Measurements from ENCODE around the gene MTMR8. TPM values are rescaled to one million over a fixed set of nuclear protein-coding genes. Genes with fewer than 3 reads are reported as not detected.
A peak's percentile ranks its signal among the peaks of the same experiment; 100 is the strongest.
"Not testable (repeated sequence)": the region's sequence is repeated elsewhere in the genome, so short reads cannot be mapped to it uniquely, and the experiment has no call there.

MTMR8 gene
- total RNA-seq, 1 experiment from 2014 or later = 3.0 TPM

GRCh38 chrX:64395568-64395929 is 297 bp upstream of the MTMR8 start:
- H3K27me3 Mint-ChIP-seq (ENCODE audit: unreplicated experiment) = no peaks in the 10 kb centered on the region
- CTCF ChIA-PET = no interaction called here
- peaks cover 9% of the 10 kb centered on the region for H3K4me1 Mint-ChIP-seq (ENCODE audit: low read depth, unreplicated experiment)
- H3K27ac Mint-ChIP-seq (ENCODE audit: unreplicated experiment) = peak overlapping the region; percentile 82
- BruUV-seq (replicated peaks) = no TSS peak
- peak overlapping the region; percentile 95 for H3K4me3 Mint-ChIP-seq (ENCODE audit: low read depth, unreplicated experiment)
- intact Hi-C loops (cut with micrococcal nuclease; ENCODE audit: unreplicated experiment) = no loop called here
- TF ChIP-seq, protein P1, sequence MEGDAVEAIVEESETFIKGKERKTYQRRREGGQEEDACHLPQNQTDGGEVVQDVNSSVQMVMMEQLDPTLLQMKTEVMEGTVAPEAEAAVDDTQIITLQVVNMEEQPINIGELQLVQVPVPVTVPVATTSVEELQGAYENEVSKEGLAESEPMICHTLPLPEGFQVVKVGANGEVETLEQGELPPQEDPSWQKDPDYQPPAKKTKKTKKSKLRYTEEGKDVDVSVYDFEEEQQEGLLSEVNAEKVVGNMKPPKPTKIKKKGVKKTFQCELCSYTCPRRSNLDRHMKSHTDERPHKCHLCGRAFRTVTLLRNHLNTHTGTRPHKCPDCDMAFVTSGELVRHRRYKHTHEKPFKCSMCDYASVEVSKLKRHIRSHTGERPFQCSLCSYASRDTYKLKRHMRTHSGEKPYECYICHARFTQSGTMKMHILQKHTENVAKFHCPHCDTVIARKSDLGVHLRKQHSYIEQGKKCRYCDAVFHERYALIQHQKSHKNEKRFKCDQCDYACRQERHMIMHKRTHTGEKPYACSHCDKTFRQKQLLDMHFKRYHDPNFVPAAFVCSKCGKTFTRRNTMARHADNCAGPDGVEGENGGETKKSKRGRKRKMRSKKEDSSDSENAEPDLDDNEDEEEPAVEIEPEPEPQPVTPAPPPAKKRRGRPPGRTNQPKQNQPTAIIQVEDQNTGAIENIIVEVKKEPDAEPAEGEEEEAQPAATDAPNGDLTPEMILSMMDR (IDR thresholded peaks at IDR 0.05; ENCODE audit: unreplicated experiment) = no peak
- no peak for DNase-seq
- peaks cover 8% of the 10 kb centered on the region for H3K9me3 Mint-ChIP-seq (ENCODE audit: low read depth, unreplicated experiment)
- peaks cover 14% of the 10 kb centered on the region for H3K36me3 Mint-ChIP-seq (ENCODE audit: insufficient read depth, unreplicated experiment)

DNA sequence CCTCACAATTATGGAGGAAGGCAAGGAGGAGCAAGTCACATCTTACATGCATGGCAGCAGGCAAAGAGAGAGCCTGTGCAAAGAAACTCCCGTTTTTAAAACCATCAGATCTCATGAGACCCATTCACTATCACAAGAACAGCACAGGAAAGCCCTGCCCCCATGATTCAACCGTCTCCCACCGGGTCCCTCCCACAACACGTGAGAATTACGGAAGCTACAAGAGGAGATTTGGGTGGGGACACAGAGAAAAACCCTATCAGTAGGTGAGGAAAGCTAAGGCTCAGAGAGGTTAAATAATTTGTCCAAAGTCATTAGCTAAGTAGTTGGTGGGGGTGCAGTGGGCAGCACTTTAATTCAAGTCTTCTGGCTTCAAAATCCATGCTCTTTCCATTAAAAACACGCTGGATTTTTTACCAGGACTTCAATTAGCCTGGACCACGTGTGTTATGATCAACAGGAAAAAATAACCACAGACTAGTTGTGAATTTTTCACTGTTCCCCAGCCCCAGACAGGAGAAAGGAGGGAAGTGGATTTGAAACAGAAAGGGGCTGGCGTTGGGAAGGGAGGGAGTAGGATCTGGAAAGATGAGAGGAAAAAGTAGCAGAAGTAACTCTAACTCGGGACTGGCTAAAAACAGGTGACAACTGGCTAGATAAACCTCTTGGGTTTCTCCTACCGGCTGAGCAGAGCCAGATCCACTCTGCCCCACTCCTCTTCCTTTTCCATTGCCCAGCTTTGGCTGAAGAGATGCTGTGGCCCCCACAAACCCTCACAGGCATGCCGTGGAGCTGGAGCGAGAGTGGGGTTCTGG is 986 bp downstream of the MTMR8 start:
- TSS peak; percentile 47 for BruUV-seq (replicated peaks)
- no peak for DNase-seq
- H3K4me1 Mint-ChIP-seq (ENCODE audit: low read depth, unreplicated experiment) = peaks cover 9% of the 10 kb centered on the region
- CTCF ChIA-PET = no interaction called here
- TF ChIP-seq, protein P1 (IDR thresholded peaks at IDR 0.05; ENCODE audit: unreplicated experiment) = no peak
- H3K27me3 Mint-ChIP-seq (ENCODE audit: unreplicated experiment) = no peaks in the 10 kb centered on the region
- intact Hi-C loops (cut with micrococcal nuclease; ENCODE audit: unreplicated experiment) = no loop called here
- peak overlapping the region; percentile 95 for H3K4me3 Mint-ChIP-seq (ENCODE audit: low read depth, unreplicated experiment)
- peaks cover 8% of the 10 kb centered on the region for H3K9me3 Mint-ChIP-seq (ENCODE audit: low read depth, unreplicated experiment)
- peaks cover 14% of the 10 kb centered on the region for H3K36me3 Mint-ChIP-seq (ENCODE audit: insufficient read depth, unreplicated experiment)
- peak overlapping the region; percentile 82 for H3K27ac Mint-ChIP-seq (ENCODE audit: unreplicated experiment)

DNA sequence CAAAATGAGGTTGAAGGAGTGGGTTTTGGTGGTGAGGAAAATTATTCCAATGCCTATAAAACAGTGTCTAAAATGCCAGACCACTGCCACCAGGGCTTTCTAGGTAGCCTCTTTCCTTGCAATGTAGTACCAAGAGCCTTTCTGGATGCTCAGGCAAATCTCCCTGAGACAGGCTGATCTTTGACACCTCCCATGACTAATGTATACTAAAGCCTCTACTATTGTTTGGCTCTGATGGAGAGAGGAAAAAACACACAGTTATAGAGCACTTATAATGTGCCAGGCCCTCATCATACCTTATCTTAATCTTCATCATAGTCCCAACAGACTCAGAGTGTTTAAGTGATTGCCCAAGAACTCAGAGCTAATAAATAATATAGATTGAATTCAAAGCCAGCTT is 5.8 kb downstream of the MTMR8 start:
- H3K4me1 Mint-ChIP-seq (ENCODE audit: low read depth, unreplicated experiment) = peaks cover 8% of the 10 kb centered on the region
- H3K27ac Mint-ChIP-seq (ENCODE audit: unreplicated experiment) = no peak overlapping the region
- TF ChIP-seq, protein P1 (IDR thresholded peaks at IDR 0.05; ENCODE audit: unreplicated experiment) = no peak
- peaks cover 4% of the 10 kb centered on the region for H3K36me3 Mint-ChIP-seq (ENCODE audit: insufficient read depth, unreplicated experiment)
- no peak for DNase-seq
- no peak overlapping the region for H3K4me3 Mint-ChIP-seq (ENCODE audit: low read depth, unreplicated experiment)
- intact Hi-C loops (cut with micrococcal nuclease; ENCODE audit: unreplicated experiment) = no loop called here
- H3K27me3 Mint-ChIP-seq (ENCODE audit: unreplicated experiment) = no peaks in the 10 kb centered on the region
- H3K9me3 Mint-ChIP-seq (ENCODE audit: low read depth, unreplicated experiment) = peaks cover 7% of the 10 kb centered on the region
- no TSS peak for BruUV-seq (replicated peaks)
- CTCF ChIA-PET = no interaction called here

GRCh38 chrX:64380789-64381188 is 14.5 kb downstream of the MTMR8 start:
- H3K36me3 Mint-ChIP-seq (ENCODE audit: insufficient read depth, unreplicated experiment); H3K4me3 Mint-ChIP-seq (ENCODE audit: low read depth, unreplicated experiment); DNase-seq; H3K4me1 Mint-ChIP-seq (ENCODE audit: low read depth, unreplicated experiment); BruUV-seq (replicated peaks); H3K27me3 Mint-ChIP-seq (ENCODE audit: unreplicated experiment); intact Hi-C loops (cut with micrococcal nuclease; ENCODE audit: unreplicated experiment); H3K27ac Mint-ChIP-seq (ENCODE audit: unreplicated experiment); CTCF ChIA-PET: not testable (repeated sequence)
- peaks cover 10% of the 10 kb centered on the region for H3K9me3 Mint-ChIP-seq (ENCODE audit: low read depth, unreplicated experiment)

- CTCF ChIA-PET = no interaction called here
- Mint-ChIP-seq H3K27me3 (ENCODE audit: unreplicated experiment) (no peaks in the 10 kb centered on the region), H3K4me3 (ENCODE audit: low read depth, unreplicated experiment) (no peak overlapping the region), H3K27ac (ENCODE audit: unreplicated experiment) (no peak overlapping the region), H3K36me3 (ENCODE audit: insufficient read depth, unreplicated experiment) (no peaks in the 10 kb centered on the region), H3K4me1 (ENCODE audit: low read depth, unreplicated experiment) (no peaks in the 10 kb centered on the region), H3K9me3 (ENCODE audit: low read depth, unreplicated experiment) (peaks cover 7% of the 10 kb centered on the region)
- intact Hi-C loops (cut with micrococcal nuclease; ENCODE audit: unreplicated experiment) = no loop called here
- no TSS peak for BruUV-seq (replicated peaks)
- TF ChIP-seq, protein P1 (IDR thresholded peaks at IDR 0.05; ENCODE audit: unreplicated experiment) = no peak
- DNase-seq = no peak
These were observed 15.3 kb downstream of the MTMR8 start for GRCh38 chrX:64379924-64380323.

Measured in Calu3 (cell line).